Hematopoietic multipotent progenitor cell (in vitro differentiated cells): ENCODE data around the gene MS4A10. TPM values are rescaled to one million over a fixed set of nuclear protein-coding genes. Genes with fewer than 3 reads are reported as not detected.
"Not testable (repeated sequence)": the region's sequence is repeated elsewhere in the genome, so short reads cannot be mapped to it uniquely, and the experiment has no call there.

Experiments
- DNase-seq, 3 donors: peaks; one replicate each; pipeline ENCODE4 v3.0.0-alpha.2; 2011 to 2015; ENCODE audit warnings: low read depth in 2 of 3, low spot score in 2 of 3
- total RNA-seq: library from RNA; depleted of rRNA; stranded (reverse); fragments of >200 nt; gene quantifications from one replicate; pipeline ENCODE4 v1.2.3, GENCODE V29; 2012

The MS4A10 gene
- total RNA-seq, 1 donor = not detected

- peak in 1 of 3 donors; percentile 50 for DNase-seq
Measured at GRCh38 chr11:60821827-60822599, 36.9 kb downstream of the MS4A10 start.

- not testable (repeated sequence) for DNase-seq
Measured at GRCh38 chr11:60823745-60824306, 38.7 kb downstream of the MS4A10 start.

- DNase-seq = no peak
Measured at GRCh38 chr11:60825118-60825517, 40.0 kb downstream of the MS4A10 start.

- DNase-seq = no peak
Measured at GRCh38 chr11:60825790-60826189, 40.7 kb downstream of the MS4A10 start.

- DNase-seq = no peak
Measured at GRCh38 chr11:60830478-60831142, 45.5 kb downstream of the MS4A10 start.

GRCh38 chr11:60831143-60831500 is 46.0 kb downstream of the MS4A10 start:
- peak; percentile 60 to 83 (median 75) for DNase-seq

- DNase-seq = no peak
Measured at GRCh38 chr11:60831501-60832079, 46.5 kb downstream of the MS4A10 start.

- no peak for DNase-seq
Measured at GRCh38 chr11:60834742-60835533, 49.8 kb downstream of the MS4A10 start.

- DNase-seq = no peak
Measured at GRCh38 chr11:60835534-60835846, 50.4 kb downstream of the MS4A10 start.

GRCh38 chr11:60836866-60837515 is 51.9 kb downstream of the MS4A10 start:
- DNase-seq = no peak

- no peak for DNase-seq
Measured at GRCh38 chr11:60838132-60838531, 53.0 kb downstream of the MS4A10 start.

GRCh38 chr11:60840470-60841430 is 55.6 kb downstream of the MS4A10 start:
- no peak for DNase-seq

- DNase-seq = peak; percentile 96 to 100 (median 96)
Measured at GRCh38 chr11:60841797-60842667, 56.9 kb downstream of the MS4A10 start, which contains the start of gene CCDC86. CCDC86 (plus strand) TSS chr11:60842113; CDS start chr11:60842125, 12 bp downstream.

- no peak for DNase-seq
Measured at GRCh38 chr11:60842668-60843600, 57.8 kb downstream of the MS4A10 start.

- DNase-seq = no peak
Measured at GRCh38 chr11:60844045-60844869, 59.1 kb downstream of the MS4A10 start.

GRCh38 chr11:60844870-60845221 is 59.7 kb downstream of the MS4A10 start:
- DNase-seq = no peak
